SU-DHL-6 (cell line): ENCODE measurements around the gene CCND1.

ENCODE experiments used
- H2AFZ ChIP-seq: fragments of 200-600 bp; sonication (generic); 2 replicates; pipeline ENCODE4 v1.6.1; 2014; ENCODE audit warnings: low read depth, mild to moderate bottlenecking, moderate library complexity, mixed read lengths, antibody characterized with exemption, low read length; ENCODE audit not compliant: severe bottlenecking
- H3F3A ChIP-seq: fragments of 200-600 bp; shearing (Covaris generic); 2 replicates; pipeline ENCODE4 v1.6.0; 2016; ENCODE audit warnings: antibody characterized with exemption, mild to moderate bottlenecking; ENCODE audit not compliant: insufficient read depth
- H3K27ac ChIP-seq: fragments of 200-600 bp; sonication (generic); 2 replicates; pipeline ENCODE4 v1.5.1; 2016; ENCODE audit warnings: low read depth, mild to moderate bottlenecking, low read length, moderate library complexity, mixed read lengths
- H3K27me3 ChIP-seq: fragments of 200-600 bp; sonication (generic), shearing (Covaris generic); 2 replicates; pipeline ENCODE4 v1.6.0; 2014; ENCODE audit warnings: mild to moderate bottlenecking, low read length
- H3K36me3 ChIP-seq: fragments of 200-600 bp; sonication (generic); 2 replicates; pipeline ENCODE4 v1.6.1; 2014; ENCODE audit warnings: mild to moderate bottlenecking, low read length, mixed read lengths
- H3K4me2 ChIP-seq: fragments of 300-600, 200-600 bp; shearing (Covaris generic), sonication (generic); 2 replicates; pipeline ENCODE4 v1.6.0; 2014; ENCODE audit warnings: low read length, low read depth, mild to moderate bottlenecking; ENCODE audit not compliant: poor library complexity, severe bottlenecking
- H3K4me3 ChIP-seq: fragments of 200-600 bp; sonication (generic); 2 replicates; pipeline ENCODE4 v1.5.1; 2014; ENCODE audit warnings: antibody characterized with exemption, low read length, mild to moderate bottlenecking, mixed read lengths; ENCODE audit not compliant: insufficient read depth, poor library complexity, severe bottlenecking
- H3K79me2 ChIP-seq: fragments of 200-600 bp; sonication (generic); 2 replicates; pipeline ENCODE4 v1.6.1; 2014; ENCODE audit warnings: mild to moderate bottlenecking, low read length, moderate library complexity; ENCODE audit not compliant: insufficient read depth
- H3K9ac ChIP-seq: fragments of 200-600 bp; sonication (generic); 2 replicates; pipeline ENCODE4 v1.7.0; 2014; ENCODE audit warnings: mild to moderate bottlenecking, low read length
- H3K9me2 ChIP-seq: fragments of 200-600 bp; sonication (generic); replicated peaks from 2 replicates; pipeline ENCODE4 v1.6.1; 2014; ENCODE audit warnings: low read length; ENCODE audit not compliant: insufficient read depth
- H3K9me3 ChIP-seq: fragments of 200-600 bp; sonication (generic); 2 replicates; pipeline ENCODE4 v1.6.1; 2014; ENCODE audit warnings: low read length, mixed read lengths; ENCODE audit not compliant: insufficient read depth
- H4K20me1 ChIP-seq: fragments of 200-600 bp; sonication (generic); 2 replicates; pipeline ENCODE4 v1.6.1; 2014; ENCODE audit warnings: low read depth, mild to moderate bottlenecking, antibody characterized with exemption, low read length, moderate library complexity, mixed read lengths
- EZH2phosphoT487 ChIP-seq: fragments of 200-600 bp; sonication (generic), shearing (Covaris generic); conservative IDR thresholded peaks from 2 replicates; pipeline ENCODE4 v1.6.1; 2018; ENCODE audit warnings: mild to moderate bottlenecking, antibody characterized with exemption, low read length, moderate library complexity, mixed read lengths
- TF ChIP-seq, protein P1 (sequence below): fragments of 200-600 bp; sonication (generic); IDR thresholded peaks from one replicate; pipeline ENCODE4 v1.5.1; 2017; ENCODE audit warnings: antibody characterized with exemption, mild to moderate bottlenecking, low read length, moderate library complexity; ENCODE audit not compliant: insufficient read depth, poor library complexity, severe bottlenecking

The CCND1 gene

GRCh38 chr11:69640995-69641581, at the start of gene CCND1:
CCND1 (plus strand) TSS chr11:69641156; CDS start chr11:69641314, 158 bp downstream.
- Histone ChIP-seq H3K27ac (no peak within 1 kb of the TSS), H3K27me3 (no peaks in the 10 kb centered on the region), H3K4me3 (no peak within 1 kb of the TSS), H4K20me1 (no peaks in the 10 kb centered on the region), H3K79me2 (no peaks in the 10 kb centered on the region), H3K9me3 (no peaks in the 10 kb centered on the region), H3F3A (no peaks in the 10 kb centered on the region), H3K9me2 (no peaks in the 10 kb centered on the region), H3K36me3 (no peaks in the 10 kb centered on the region), H3K9ac (no peak within 1 kb of the TSS), H3K4me2 (no peak within 1 kb of the TSS), H2AFZ (no peak within 1 kb of the TSS)
- no peak for TF ChIP-seq EZH2phosphoT487
- TF ChIP-seq, protein P1, sequence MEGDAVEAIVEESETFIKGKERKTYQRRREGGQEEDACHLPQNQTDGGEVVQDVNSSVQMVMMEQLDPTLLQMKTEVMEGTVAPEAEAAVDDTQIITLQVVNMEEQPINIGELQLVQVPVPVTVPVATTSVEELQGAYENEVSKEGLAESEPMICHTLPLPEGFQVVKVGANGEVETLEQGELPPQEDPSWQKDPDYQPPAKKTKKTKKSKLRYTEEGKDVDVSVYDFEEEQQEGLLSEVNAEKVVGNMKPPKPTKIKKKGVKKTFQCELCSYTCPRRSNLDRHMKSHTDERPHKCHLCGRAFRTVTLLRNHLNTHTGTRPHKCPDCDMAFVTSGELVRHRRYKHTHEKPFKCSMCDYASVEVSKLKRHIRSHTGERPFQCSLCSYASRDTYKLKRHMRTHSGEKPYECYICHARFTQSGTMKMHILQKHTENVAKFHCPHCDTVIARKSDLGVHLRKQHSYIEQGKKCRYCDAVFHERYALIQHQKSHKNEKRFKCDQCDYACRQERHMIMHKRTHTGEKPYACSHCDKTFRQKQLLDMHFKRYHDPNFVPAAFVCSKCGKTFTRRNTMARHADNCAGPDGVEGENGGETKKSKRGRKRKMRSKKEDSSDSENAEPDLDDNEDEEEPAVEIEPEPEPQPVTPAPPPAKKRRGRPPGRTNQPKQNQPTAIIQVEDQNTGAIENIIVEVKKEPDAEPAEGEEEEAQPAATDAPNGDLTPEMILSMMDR, result no peak

GRCh38 chr11:69592986-69593650, 47.8 kb upstream of the CCND1 start:
- Histone ChIP-seq H3K4me2 (no peak overlapping the region), H4K20me1 (no peaks in the 10 kb centered on the region), H3K9me2 (no peaks in the 10 kb centered on the region), H2AFZ (no peak overlapping the region), H3K36me3 (no peaks in the 10 kb centered on the region), H3F3A (no peaks in the 10 kb centered on the region), H3K9me3 (no peaks in the 10 kb centered on the region), H3K27ac (no peak overlapping the region), H3K4me3 (no peak overlapping the region), H3K9ac (no peak overlapping the region), H3K79me2 (no peaks in the 10 kb centered on the region), H3K27me3 (no peaks in the 10 kb centered on the region)
- no peak for TF ChIP-seq EZH2phosphoT487
- TF ChIP-seq, protein P1, result no peak

DNA sequence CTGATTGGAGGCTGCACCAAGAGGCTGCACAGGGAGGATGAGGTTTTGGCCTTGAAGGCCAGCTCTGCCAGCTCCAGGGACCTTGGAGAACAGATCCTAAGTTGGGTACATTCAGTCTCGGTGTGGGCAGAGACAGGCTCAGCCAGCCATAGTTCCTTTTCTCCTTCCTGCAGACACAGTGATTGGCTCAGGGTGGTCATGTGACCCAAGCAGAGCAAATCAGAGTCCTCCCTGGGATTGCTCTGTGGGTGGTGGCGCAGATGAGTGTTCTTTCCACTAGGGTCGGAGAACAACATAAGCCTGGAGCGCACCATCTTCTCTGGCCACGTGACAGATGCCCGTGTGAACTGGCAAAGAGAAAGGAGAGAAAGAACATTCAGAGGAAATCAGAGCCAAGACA, 47.1 kb upstream of the CCND1 start:
- H3K4me2 ChIP-seq, result no peak overlapping the region
- H3K27me3 ChIP-seq, result no peaks in the 10 kb centered on the region
- no peaks in the 10 kb centered on the region for H3F3A ChIP-seq
- H3K9me2 ChIP-seq, result no peaks in the 10 kb centered on the region
- no peaks in the 10 kb centered on the region for H3K9me3 ChIP-seq
- no peak overlapping the region for H3K27ac ChIP-seq
- no peaks in the 10 kb centered on the region for H4K20me1 ChIP-seq
- H3K36me3 ChIP-seq, result no peaks in the 10 kb centered on the region
- H3K79me2 ChIP-seq, result no peaks in the 10 kb centered on the region
- H3K9ac ChIP-seq, result no peak overlapping the region
- no peak overlapping the region for H2AFZ ChIP-seq
- no peak overlapping the region for H3K4me3 ChIP-seq
- no peak for TF ChIP-seq EZH2phosphoT487
- TF ChIP-seq, protein P1, result no peak
